Smooth muscle cell (in vitro differentiated cells): ENCODE results near the gene NLGN1. TPM values are rescaled to one million over a fixed set of nuclear protein-coding genes. Genes with fewer than 3 reads are reported as not detected.

Experiments
- DNase-seq: peaks from one replicate; lab custom pipeline; 2025; ENCODE audit not compliant: unreplicated experiment; lab: John Stamatoyannopoulos, UW
- H2AFZ ChIP-seq: fragments of 200-600 bp; sonication (generic); 2 replicates; pipeline ENCODE4 v1.6.0; 2016; ENCODE audit warnings: antibody characterized with exemption, low read depth, mild to moderate bottlenecking
- H3F3A ChIP-seq: fragments of 200-600 bp; sonication (generic); 2 replicates; pipeline ENCODE4 v1.6.0; 2017; ENCODE audit warnings: antibody characterized with exemption, low read depth
- H3K27ac ChIP-seq: fragments of 200-600 bp; sonication (generic); 2 replicates; pipeline ENCODE4 v1.5.1; 2016; ENCODE audit warnings: low read depth, mild to moderate bottlenecking
- H3K27me3 ChIP-seq: fragments of 200-600 bp; sonication (generic); 2 replicates; pipeline ENCODE4 v1.6.1; 2016; ENCODE audit warnings: low read depth, mild to moderate bottlenecking
- H3K36me3 ChIP-seq: fragments of 200-600 bp; sonication (generic); 2 replicates; pipeline ENCODE4 v1.5.1; 2016; ENCODE audit warnings: low read depth
- H3K4me1 ChIP-seq: fragments of 200-600 bp; sonication (generic); 2 replicates; pipeline ENCODE4 v1.5.1; 2016; ENCODE audit warnings: low read depth
- H3K4me2 ChIP-seq: fragments of 200-600 bp; sonication (generic); 2 replicates; pipeline ENCODE4 v1.6.0; 2016; ENCODE audit warnings: mild to moderate bottlenecking
- H3K4me3 ChIP-seq: fragments of 200-600 bp; sonication (generic); 2 replicates; pipeline ENCODE4 v1.5.1; 2016; ENCODE audit warnings: mild to moderate bottlenecking
- H3K79me2 ChIP-seq: fragments of 200-600 bp; sonication (generic); 2 replicates; pipeline ENCODE4 v1.6.0; 2016; ENCODE audit warnings: low read depth, mild to moderate bottlenecking
- H3K9ac ChIP-seq: fragments of 200-600 bp; sonication (generic); 2 replicates; pipeline ENCODE4 v1.6.0; 2016; ENCODE audit warnings: low read depth
- H3K9me3 ChIP-seq: fragments of 200-600 bp; sonication (generic); replicated peaks from 2 replicates; pipeline ENCODE4 v1.5.1; 2016; ENCODE audit warnings: low read depth
- H4K20me1 ChIP-seq: fragments of 200-600 bp; sonication (generic); 2 replicates; pipeline ENCODE4 v1.6.0; 2016; ENCODE audit warnings: low read depth
- WGBS: methylation state at CpG from one replicate; pipeline ENCODE4 v1.1.7; 2016; ENCODE audit warnings: low lambda C conversion rate; 5-methylcytosine and 5-hydroxymethylcytosine counted together
- polyA plus RNA-seq: library from polyadenylated mRNA; unstranded; fragments of >200 nt; fragmentation: Nextera tagmentation; extraction: Ambion mirVana; gene quantifications from 2 replicates; pipeline ENCODE4 v1.2.1, GENCODE V29; 2016
- total RNA-seq: library from RNA; depleted of rRNA; stranded (reverse); fragments of >200 nt; gene quantifications from 2 replicates; pipeline ENCODE4 v1.2.3, GENCODE V29; 2014
- TF ChIP-seq, protein P1 (sequence below): fragments of 200-600 bp; sonication (generic); IDR thresholded peaks from 2 replicates; pipeline ENCODE4 v1.5.1; 2017; ENCODE audit warnings: borderline replicate concordance, mild to moderate bottlenecking, antibody characterized with exemption; ENCODE audit not compliant: insufficient read depth, poor library complexity, severe bottlenecking

Gene NLGN1
- total and polyA plus RNA-seq, 2 experiments from 2014 or later: 0.04 TPM; not detected in 1

DNA sequence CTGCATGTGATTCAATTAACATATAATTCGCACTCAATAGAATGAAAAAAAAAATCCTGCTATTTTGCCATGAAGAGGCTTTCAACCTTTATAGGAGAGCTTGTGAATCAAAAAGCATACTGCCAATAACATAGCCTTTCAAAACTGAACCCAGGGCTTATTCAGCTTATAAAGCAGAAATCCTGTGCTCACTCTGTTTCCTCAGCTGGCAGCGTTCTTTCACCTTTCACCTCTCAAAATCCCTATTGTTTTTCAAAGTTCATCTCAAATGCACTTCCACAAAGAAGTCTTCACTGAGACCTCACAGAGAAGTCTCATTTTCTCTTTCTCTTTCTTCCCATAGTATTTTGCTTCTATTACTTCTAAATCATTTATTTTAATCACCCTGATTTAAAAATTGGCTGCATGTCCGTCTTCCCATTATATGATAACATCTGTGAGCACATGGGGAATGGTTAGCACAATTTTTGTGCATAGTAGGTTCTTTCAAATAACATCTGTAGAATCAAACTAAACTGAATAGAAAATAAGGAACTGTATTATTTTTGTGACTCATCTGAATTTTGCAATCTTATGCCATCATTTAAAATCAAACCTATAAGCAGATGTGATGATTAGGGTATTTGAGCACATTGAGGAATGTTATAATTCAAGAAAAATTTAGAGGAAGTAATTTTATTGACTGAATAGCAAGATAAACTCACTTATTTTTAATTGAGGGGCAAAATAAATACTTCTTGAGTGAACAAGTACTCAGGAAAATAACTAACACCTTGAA, 373.4 kb downstream of the NLGN1 start:
- DNase-seq: no peak
- Histone ChIP-seq H3K4me3 (no peak overlapping the region), H3K36me3 (no peaks in the 10 kb centered on the region), H3K27ac (no peak overlapping the region), H4K20me1 (no peaks in the 10 kb centered on the region), H3K9ac (no peak overlapping the region), H3K79me2 (no peaks in the 10 kb centered on the region), H2AFZ (no peak overlapping the region), H3F3A (no peaks in the 10 kb centered on the region), H3K27me3 (no peaks in the 10 kb centered on the region), H3K4me1 (no peaks in the 10 kb centered on the region), H3K9me3 (no peaks in the 10 kb centered on the region), H3K4me2 (no peak overlapping the region)
- TF ChIP-seq, protein P1, sequence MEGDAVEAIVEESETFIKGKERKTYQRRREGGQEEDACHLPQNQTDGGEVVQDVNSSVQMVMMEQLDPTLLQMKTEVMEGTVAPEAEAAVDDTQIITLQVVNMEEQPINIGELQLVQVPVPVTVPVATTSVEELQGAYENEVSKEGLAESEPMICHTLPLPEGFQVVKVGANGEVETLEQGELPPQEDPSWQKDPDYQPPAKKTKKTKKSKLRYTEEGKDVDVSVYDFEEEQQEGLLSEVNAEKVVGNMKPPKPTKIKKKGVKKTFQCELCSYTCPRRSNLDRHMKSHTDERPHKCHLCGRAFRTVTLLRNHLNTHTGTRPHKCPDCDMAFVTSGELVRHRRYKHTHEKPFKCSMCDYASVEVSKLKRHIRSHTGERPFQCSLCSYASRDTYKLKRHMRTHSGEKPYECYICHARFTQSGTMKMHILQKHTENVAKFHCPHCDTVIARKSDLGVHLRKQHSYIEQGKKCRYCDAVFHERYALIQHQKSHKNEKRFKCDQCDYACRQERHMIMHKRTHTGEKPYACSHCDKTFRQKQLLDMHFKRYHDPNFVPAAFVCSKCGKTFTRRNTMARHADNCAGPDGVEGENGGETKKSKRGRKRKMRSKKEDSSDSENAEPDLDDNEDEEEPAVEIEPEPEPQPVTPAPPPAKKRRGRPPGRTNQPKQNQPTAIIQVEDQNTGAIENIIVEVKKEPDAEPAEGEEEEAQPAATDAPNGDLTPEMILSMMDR: no peak
- 87% methylated on average over 3 of the region's 3 CpGs for WGBS

- 88% methylated on average over 3 of the region's 3 CpGs for WGBS
These were observed 376.3 kb downstream of the NLGN1 start for GRCh38 chr3:173773800-173774199.

DNA sequence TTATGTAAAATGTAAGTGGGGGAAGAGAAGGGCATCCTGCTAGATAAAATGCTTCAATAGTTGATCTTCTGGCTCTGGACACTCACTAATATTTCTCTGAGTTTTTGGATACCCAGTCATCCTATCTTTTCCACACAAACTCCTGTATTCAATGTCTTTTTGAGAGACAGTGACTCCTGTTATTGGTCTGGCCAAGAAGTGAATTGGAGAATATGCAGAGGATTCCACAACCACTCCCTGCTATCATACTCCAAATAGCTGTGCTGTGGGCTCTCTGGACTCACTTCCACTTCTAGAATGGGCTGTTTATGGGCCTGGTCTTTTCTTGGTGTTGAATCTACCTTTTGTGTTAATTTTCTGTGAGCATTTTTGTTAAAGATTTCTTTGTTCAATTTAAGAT, 376.8 kb downstream of the NLGN1 start:
- Histone ChIP-seq H3K4me2 (no peak overlapping the region), H2AFZ (peak overlapping the region; percentile 15), H3F3A (no peaks in the 10 kb centered on the region), H3K79me2 (no peaks in the 10 kb centered on the region), H3K36me3 (no peaks in the 10 kb centered on the region), H3K4me1 (no peaks in the 10 kb centered on the region), H4K20me1 (no peaks in the 10 kb centered on the region), H3K9ac (no peak overlapping the region), H3K27ac (no peak overlapping the region), H3K4me3 (no peak overlapping the region), H3K27me3 (no peaks in the 10 kb centered on the region), H3K9me3 (no peaks in the 10 kb centered on the region)
- TF ChIP-seq, protein P1: no peak
- no peak for DNase-seq

More at GRCh38 chr3:173773800-173774199, 376.3 kb downstream of the NLGN1 start:
- H3K4me3 ChIP-seq: no peak overlapping the region
- H3K27ac ChIP-seq: no peak overlapping the region
- no peaks in the 10 kb centered on the region for H4K20me1 ChIP-seq
- no peak overlapping the region for H3K4me2 ChIP-seq
- no peak for DNase-seq
- H3K9ac ChIP-seq: no peak overlapping the region
- no peaks in the 10 kb centered on the region for H3K9me3 ChIP-seq
- no peaks in the 10 kb centered on the region for H3K27me3 ChIP-seq
- H3K4me1 ChIP-seq: no peaks in the 10 kb centered on the region
- no peaks in the 10 kb centered on the region for H3K36me3 ChIP-seq
- H3K79me2 ChIP-seq: no peaks in the 10 kb centered on the region
- TF ChIP-seq, protein P1: no peak
- no peaks in the 10 kb centered on the region for H3F3A ChIP-seq
- peak overlapping the region; percentile 15 for H2AFZ ChIP-seq

DNA sequence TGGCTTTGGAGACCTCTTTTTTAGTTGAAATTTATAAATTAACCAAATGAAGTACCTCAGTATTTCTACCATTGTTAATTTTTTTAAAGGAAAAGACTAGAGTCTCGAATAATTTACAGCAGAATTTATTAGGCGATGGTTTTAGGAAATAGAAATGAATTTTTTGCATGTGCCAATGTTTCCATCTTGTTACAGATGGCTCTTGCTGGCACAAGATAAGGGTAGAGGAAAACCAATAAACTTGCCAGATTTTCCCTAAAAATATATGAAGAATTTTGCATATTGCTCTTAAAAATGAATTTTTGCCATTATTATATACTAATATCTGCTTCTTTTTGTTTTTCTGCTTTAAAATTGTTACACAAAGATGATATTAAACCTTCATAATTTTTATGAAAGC, 380.7 kb downstream of the NLGN1 start:
- no peak overlapping the region for H2AFZ ChIP-seq
- H3K9me3 ChIP-seq: no peaks in the 10 kb centered on the region
- 89% methylated on average over 2 of the region's 2 CpGs for WGBS
- H3K27ac ChIP-seq: no peak overlapping the region
- H3K27me3 ChIP-seq: no peaks in the 10 kb centered on the region
- H3K36me3 ChIP-seq: no peaks in the 10 kb centered on the region
- no peak overlapping the region for H3K4me2 ChIP-seq
- no peaks in the 10 kb centered on the region for H4K20me1 ChIP-seq
- TF ChIP-seq, protein P1: no peak
- H3F3A ChIP-seq: no peaks in the 10 kb centered on the region
- DNase-seq: no peak
- no peak overlapping the region for H3K9ac ChIP-seq
- no peaks in the 10 kb centered on the region for H3K4me1 ChIP-seq
- H3K4me3 ChIP-seq: no peak overlapping the region
- no peaks in the 10 kb centered on the region for H3K79me2 ChIP-seq
